NCI-H2081 (cell line): ENCODE measurements around the gene BABAM2.

Source experiments
- DNase-seq, 2 experiments: peaks; one replicate each; lab custom pipeline; 2025; lab: John Stamatoyannopoulos, UW

The BABAM2 gene

GRCh38 chr2:28281739-28282138 is 391.2 kb downstream of the BABAM2 start:
- no peak for DNase-seq

GRCh38 chr2:28282248-28282647 is 391.7 kb downstream of the BABAM2 start:
- no peak for DNase-seq

- DNase-seq: no peak
Measured at GRCh38 chr2:28282861-28283646, 392.5 kb downstream of the BABAM2 start.

- DNase-seq: no peak
Measured at GRCh38 chr2:28283861-28284260, 393.3 kb downstream of the BABAM2 start.

- DNase-seq: no peak
Measured at GRCh38 chr2:28286678-28287077, 396.1 kb downstream of the BABAM2 start.

GRCh38 chr2:28287256-28287915 is 396.9 kb downstream of the BABAM2 start:
- no peak for DNase-seq

GRCh38 chr2:28288620-28289019 is 398.1 kb downstream of the BABAM2 start:
- DNase-seq: no peak

- no peak for DNase-seq
Measured at GRCh38 chr2:28291811-28292440, 401.4 kb downstream of the BABAM2 start.

- no peak for DNase-seq
Measured at GRCh38 chr2:28292491-28292890, 402.0 kb downstream of the BABAM2 start.

- no peak for DNase-seq
Measured at GRCh38 chr2:28293416-28293815, 402.9 kb downstream of the BABAM2 start.

- no peak for DNase-seq
Measured at GRCh38 chr2:28294451-28294850, 403.9 kb downstream of the BABAM2 start.

GRCh38 chr2:28296243-28296642 is 405.7 kb downstream of the BABAM2 start:
- no peak for DNase-seq

- no peak for DNase-seq
Measured at GRCh38 chr2:28296904-28297303, 406.4 kb downstream of the BABAM2 start.

GRCh38 chr2:28297531-28297930 is 407.0 kb downstream of the BABAM2 start:
- no peak for DNase-seq

- DNase-seq: no peak
Measured at GRCh38 chr2:28298406-28298805, 407.9 kb downstream of the BABAM2 start.

- DNase-seq: no peak
Measured at GRCh38 chr2:28300485-28301341, 410.2 kb downstream of the BABAM2 start.

- no peak for DNase-seq
Measured at GRCh38 chr2:28305202-28305601, 414.7 kb downstream of the BABAM2 start.

GRCh38 chr2:28310107-28310506 is 419.6 kb downstream of the BABAM2 start:
- no peak for DNase-seq

GRCh38 chr2:28311660-28312249 is 421.2 kb downstream of the BABAM2 start:
- DNase-seq: no peak

GRCh38 chr2:28312307-28313219 is 422.0 kb downstream of the BABAM2 start:
- DNase-seq: no peak
